Endothelial cell (in vitro differentiated cells): ENCODE data around the gene IFIH1. TPM values are rescaled to one million over a fixed set of nuclear protein-coding genes. Genes with fewer than 3 reads are reported as not detected.

Experiments
- DNase-seq: peaks from one replicate; pipeline ENCODE4 v3.0.0; 2021; ENCODE audit warnings: low spot score
- H3K27ac Mint-ChIP-seq: one replicate; pipeline ENCODE4 v1.8.0; 2021; ENCODE audit warnings: mixed read lengths, inconsistent platforms; ENCODE audit not compliant: unreplicated experiment
- H3K27me3 Mint-ChIP-seq: one replicate; pipeline ENCODE4 v1.8.0; 2021; ENCODE audit warnings: mild to moderate bottlenecking, moderate library complexity, mixed read lengths, inconsistent platforms; ENCODE audit not compliant: unreplicated experiment
- H3K36me3 Mint-ChIP-seq: one replicate; pipeline ENCODE4 v1.8.0; 2021; ENCODE audit warnings: mild to moderate bottlenecking, low read depth, mixed read lengths, inconsistent platforms; ENCODE audit not compliant: unreplicated experiment
- H3K4me1 Mint-ChIP-seq: one replicate; pipeline ENCODE4 v1.8.0; 2021; ENCODE audit warnings: mild to moderate bottlenecking, mixed read lengths, inconsistent platforms; ENCODE audit not compliant: unreplicated experiment
- H3K4me3 Mint-ChIP-seq: one replicate; pipeline ENCODE4 v1.8.0; 2021; ENCODE audit warnings: mild to moderate bottlenecking, mixed read lengths, inconsistent platforms; ENCODE audit not compliant: unreplicated experiment
- H3K9me3 Mint-ChIP-seq: one replicate; pipeline ENCODE4 v1.8.0; 2021; ENCODE audit warnings: mixed read lengths, inconsistent platforms; ENCODE audit not compliant: unreplicated experiment
- CTCF ChIP-seq: fragments of 200-600 bp; sonication (generic); IDR thresholded peaks from one replicate; pipeline ENCODE4 v1.5.0; 2021; ENCODE audit warnings: antibody characterized with exemption; ENCODE audit not compliant: unreplicated experiment
- total RNA-seq: library from RNA; stranded (reverse); fragmentation: NEBNext Ultra II Directional; extraction: Animal tissue kit (Norgen Biotek cat#: 25700); gene quantifications from one replicate; pipeline ENCODE4 v1.2.1, GENCODE V29; 2021; ENCODE audit not compliant: unreplicated experiment

Gene IFIH1
- total RNA-seq, 1 donor from 2014 or later = 5.2 TPM

- H3K9me3 Mint-ChIP-seq = no peaks in the 10 kb centered on the region
- H3K36me3 Mint-ChIP-seq = no peaks in the 10 kb centered on the region
- no peak overlapping the region for H3K4me3 Mint-ChIP-seq
Measured at GRCh38 chr2:162315938-162316337, 2.5 kb downstream of the IFIH1 start.

GRCh38 chr2:162312853-162313252 is 5.6 kb downstream of the IFIH1 start:
- no peaks in the 10 kb centered on the region for H3K36me3 Mint-ChIP-seq
- no peaks in the 10 kb centered on the region for H3K27me3 Mint-ChIP-seq
- H3K27ac Mint-ChIP-seq = no peak overlapping the region
- no peak for DNase-seq
- TF ChIP-seq CTCF = no peak
- no peak overlapping the region for H3K4me3 Mint-ChIP-seq
- no peaks in the 10 kb centered on the region for H3K9me3 Mint-ChIP-seq
- H3K4me1 Mint-ChIP-seq = peaks cover 2% of the 10 kb centered on the region

More at GRCh38 chr2:162315938-162316337, 2.5 kb downstream of the IFIH1 start:
- H3K27me3 Mint-ChIP-seq = peaks cover 3% of the 10 kb centered on the region
- H3K27ac Mint-ChIP-seq = no peak overlapping the region
- H3K4me1 Mint-ChIP-seq = peaks cover 9% of the 10 kb centered on the region
- no peak for TF ChIP-seq CTCF
- DNase-seq = no peak

DNA sequence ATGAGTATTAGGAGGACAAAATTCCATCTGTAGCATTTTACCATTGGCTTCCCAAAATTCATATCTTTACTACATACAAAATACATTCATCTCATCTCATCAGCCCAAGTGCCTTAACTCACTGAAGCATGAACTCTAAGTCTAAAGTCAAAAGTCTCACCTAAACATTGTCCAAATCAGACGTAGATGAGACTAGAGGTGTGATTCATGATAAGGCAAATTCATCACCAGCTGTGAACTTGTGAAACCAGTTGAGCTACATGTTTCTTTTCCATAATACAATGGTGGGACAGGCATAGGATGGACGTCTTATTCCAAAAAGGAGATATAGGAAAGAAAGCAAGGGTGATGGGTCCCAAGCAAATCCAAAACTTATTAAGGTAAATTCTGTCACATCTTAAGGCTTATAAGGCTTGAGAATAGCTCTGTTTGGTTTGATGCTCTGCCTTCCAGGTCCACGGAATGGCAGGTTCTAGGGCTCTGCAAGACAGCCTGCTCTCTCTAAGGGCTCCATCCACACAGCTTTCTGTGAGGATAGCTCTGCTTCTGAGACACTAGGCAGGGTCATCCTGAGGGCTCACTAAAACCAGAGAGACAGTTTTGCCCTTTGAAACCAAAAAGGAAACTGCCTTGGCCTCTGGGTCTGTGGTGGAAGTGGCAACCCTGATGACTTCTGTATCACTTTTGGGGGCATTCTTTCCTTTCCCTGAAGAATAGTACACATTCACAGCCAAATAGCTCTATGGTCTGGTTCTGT is 9.6 kb downstream of the IFIH1 start:
- Mint-ChIP-seq H3K4me3 (no peak overlapping the region), H3K27me3 (no peaks in the 10 kb centered on the region), H3K36me3 (no peaks in the 10 kb centered on the region), H3K9me3 (no peaks in the 10 kb centered on the region), H3K4me1 (no peaks in the 10 kb centered on the region), H3K27ac (no peak overlapping the region)
- no peak for DNase-seq
- TF ChIP-seq CTCF = no peak

DNA sequence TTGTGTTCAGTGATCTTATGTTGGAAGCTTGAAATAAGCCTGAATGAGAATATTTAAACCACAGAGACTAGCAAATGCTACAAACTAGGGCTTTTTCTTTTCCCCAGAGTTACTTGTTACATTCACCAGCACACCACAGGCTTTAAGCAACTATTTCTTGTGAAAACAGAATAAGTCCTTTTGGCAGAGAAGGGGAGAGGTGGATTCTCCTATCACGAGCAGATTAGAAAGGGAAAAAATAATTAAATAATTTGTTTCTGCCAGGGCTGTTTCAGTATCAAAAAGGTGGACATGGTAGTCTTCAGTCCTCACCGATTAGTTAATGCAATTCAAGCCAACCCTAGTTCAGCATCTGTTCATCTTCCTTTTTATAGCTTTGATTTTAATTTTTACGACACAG is 12.6 kb downstream of the IFIH1 start:
- no peaks in the 10 kb centered on the region for H3K9me3 Mint-ChIP-seq
- H3K27me3 Mint-ChIP-seq = no peaks in the 10 kb centered on the region
- no peak overlapping the region for H3K27ac Mint-ChIP-seq
- no peak overlapping the region for H3K4me3 Mint-ChIP-seq
- no peaks in the 10 kb centered on the region for H3K36me3 Mint-ChIP-seq
- DNase-seq = no peak
- H3K4me1 Mint-ChIP-seq = peaks cover 2% of the 10 kb centered on the region
- no peak for TF ChIP-seq CTCF

- Mint-ChIP-seq H3K27ac (no peak overlapping the region), H3K4me1 (peaks cover 2% of the 10 kb centered on the region), H3K4me3 (no peak overlapping the region), H3K9me3 (no peaks in the 10 kb centered on the region), H3K36me3 (no peaks in the 10 kb centered on the region), H3K27me3 (peaks cover 2% of the 10 kb centered on the region)
- no peak for DNase-seq
- TF ChIP-seq CTCF = no peak
Measured at GRCh38 chr2:162301877-162302276, 16.6 kb downstream of the IFIH1 start.
